Activated CD8-positive, alpha-beta memory T cell treated with anti-CD3 and anti-CD28 coated beads for 1 hour (primary cell): ENCODE results near the gene SERPINF2.
"Not testable (repeated sequence)": the region's sequence is repeated elsewhere in the genome, so short reads cannot be mapped to it uniquely, and the experiment has no call there.

Experiments
- DNase-seq, 2 donors: peaks; one replicate each; pipeline ENCODE4 v3.0.0-alpha.2; 2020; ENCODE audit warnings: low read depth in 1 of 2; ENCODE audit errors: extremely low read depth in 1 of 2

SERPINF2 gene

GRCh38 chr17:1733759-1734158 is 8.9 kb upstream of the SERPINF2 start:
- no peak for DNase-seq

GRCh38 chr17:1735418-1735817 is 7.3 kb upstream of the SERPINF2 start:
- DNase-seq = no peak

- no peak for DNase-seq
Measured at GRCh38 chr17:1735834-1736347, 6.8 kb upstream of the SERPINF2 start.

- DNase-seq = no peak
Measured at GRCh38 chr17:1736348-1737281, 6.1 kb upstream of the SERPINF2 start.

- DNase-seq = no peak
Measured at GRCh38 chr17:1737531-1738291, 5.0 kb upstream of the SERPINF2 start.

GRCh38 chr17:1741899-1742298 is 772 bp upstream of the SERPINF2 start:
- not testable (repeated sequence) for DNase-seq

- DNase-seq = no peak
Measured at GRCh38 chr17:1743088-1743439, 393 bp downstream of the SERPINF2 start.

GRCh38 chr17:1744551-1745512 is 2.2 kb downstream of the SERPINF2 start:
- DNase-seq = no peak

GRCh38 chr17:1745513-1746020 is 2.9 kb downstream of the SERPINF2 start:
- no peak for DNase-seq

GRCh38 chr17:1746975-1747543 is 4.4 kb downstream of the SERPINF2 start:
- DNase-seq = no peak

- no peak for DNase-seq
Measured at GRCh38 chr17:1750628-1751027, 8.0 kb downstream of the SERPINF2 start.

- DNase-seq = no peak
Measured at GRCh38 chr17:1752425-1753262, 10.0 kb downstream of the SERPINF2 start.

- DNase-seq = no peak
Measured at GRCh38 chr17:1753767-1754429, 11.2 kb downstream of the SERPINF2 start.

GRCh38 chr17:1754430-1755112 is 11.9 kb downstream of the SERPINF2 start:
- no peak for DNase-seq

- DNase-seq = no peak
Measured at GRCh38 chr17:1755252-1755826, 12.7 kb downstream of the SERPINF2 start.

- DNase-seq = no peak
Measured at GRCh38 chr17:1755827-1756262, 13.2 kb downstream of the SERPINF2 start.

GRCh38 chr17:1758807-1759206 is 16.1 kb downstream of the SERPINF2 start:
- no peak for DNase-seq

- no peak for DNase-seq
Measured at GRCh38 chr17:1759529-1759928, 16.9 kb downstream of the SERPINF2 start.
